Smooth muscle cell (in vitro differentiated cells): ENCODE data around the gene PPT2. TPM values are rescaled to one million over a fixed set of nuclear protein-coding genes. Genes with fewer than 3 reads are reported as not detected.
A peak's percentile ranks its signal among the peaks of the same experiment; 100 is the strongest.

ENCODE experiments used
- DNase-seq: peaks from one replicate; lab custom pipeline; 2025; ENCODE audit not compliant: unreplicated experiment; lab: John Stamatoyannopoulos, UW
- H2AFZ ChIP-seq: fragments of 200-600 bp; sonication (generic); 2 replicates; pipeline ENCODE4 v1.6.0; 2016; ENCODE audit warnings: antibody characterized with exemption, low read depth, mild to moderate bottlenecking
- H3F3A ChIP-seq: fragments of 200-600 bp; sonication (generic); 2 replicates; pipeline ENCODE4 v1.6.0; 2017; ENCODE audit warnings: antibody characterized with exemption, low read depth
- H3K27ac ChIP-seq: fragments of 200-600 bp; sonication (generic); 2 replicates; pipeline ENCODE4 v1.5.1; 2016; ENCODE audit warnings: low read depth, mild to moderate bottlenecking
- H3K27me3 ChIP-seq: fragments of 200-600 bp; sonication (generic); 2 replicates; pipeline ENCODE4 v1.6.1; 2016; ENCODE audit warnings: low read depth, mild to moderate bottlenecking
- H3K36me3 ChIP-seq: fragments of 200-600 bp; sonication (generic); 2 replicates; pipeline ENCODE4 v1.5.1; 2016; ENCODE audit warnings: low read depth
- H3K4me1 ChIP-seq: fragments of 200-600 bp; sonication (generic); 2 replicates; pipeline ENCODE4 v1.5.1; 2016; ENCODE audit warnings: low read depth
- H3K4me2 ChIP-seq: fragments of 200-600 bp; sonication (generic); 2 replicates; pipeline ENCODE4 v1.6.0; 2016; ENCODE audit warnings: mild to moderate bottlenecking
- H3K4me3 ChIP-seq: fragments of 200-600 bp; sonication (generic); 2 replicates; pipeline ENCODE4 v1.5.1; 2016; ENCODE audit warnings: mild to moderate bottlenecking
- H3K79me2 ChIP-seq: fragments of 200-600 bp; sonication (generic); 2 replicates; pipeline ENCODE4 v1.6.0; 2016; ENCODE audit warnings: low read depth, mild to moderate bottlenecking
- H3K9ac ChIP-seq: fragments of 200-600 bp; sonication (generic); 2 replicates; pipeline ENCODE4 v1.6.0; 2016; ENCODE audit warnings: low read depth
- H3K9me3 ChIP-seq: fragments of 200-600 bp; sonication (generic); replicated peaks from 2 replicates; pipeline ENCODE4 v1.5.1; 2016; ENCODE audit warnings: low read depth
- H4K20me1 ChIP-seq: fragments of 200-600 bp; sonication (generic); 2 replicates; pipeline ENCODE4 v1.6.0; 2016; ENCODE audit warnings: low read depth
- WGBS: methylation state at CpG from one replicate; pipeline ENCODE4 v1.1.7; 2016; ENCODE audit warnings: low lambda C conversion rate; 5-methylcytosine and 5-hydroxymethylcytosine counted together
- polyA plus RNA-seq: library from polyadenylated mRNA; unstranded; fragments of >200 nt; fragmentation: Nextera tagmentation; extraction: Ambion mirVana; gene quantifications from 2 replicates; pipeline ENCODE4 v1.2.1, GENCODE V29; 2016
- total RNA-seq: library from RNA; depleted of rRNA; stranded (reverse); fragments of >200 nt; gene quantifications from 2 replicates; pipeline ENCODE4 v1.2.3, GENCODE V29; 2014
- TF ChIP-seq, protein P1 (sequence below): fragments of 200-600 bp; sonication (generic); IDR thresholded peaks from 2 replicates; pipeline ENCODE4 v1.5.1; 2017; ENCODE audit warnings: borderline replicate concordance, mild to moderate bottlenecking, antibody characterized with exemption; ENCODE audit not compliant: insufficient read depth, poor library complexity, severe bottlenecking

The PPT2 gene
- total and polyA plus RNA-seq, 2 experiments from 2014 or later: 15.7 to 17.5 TPM

DNA sequence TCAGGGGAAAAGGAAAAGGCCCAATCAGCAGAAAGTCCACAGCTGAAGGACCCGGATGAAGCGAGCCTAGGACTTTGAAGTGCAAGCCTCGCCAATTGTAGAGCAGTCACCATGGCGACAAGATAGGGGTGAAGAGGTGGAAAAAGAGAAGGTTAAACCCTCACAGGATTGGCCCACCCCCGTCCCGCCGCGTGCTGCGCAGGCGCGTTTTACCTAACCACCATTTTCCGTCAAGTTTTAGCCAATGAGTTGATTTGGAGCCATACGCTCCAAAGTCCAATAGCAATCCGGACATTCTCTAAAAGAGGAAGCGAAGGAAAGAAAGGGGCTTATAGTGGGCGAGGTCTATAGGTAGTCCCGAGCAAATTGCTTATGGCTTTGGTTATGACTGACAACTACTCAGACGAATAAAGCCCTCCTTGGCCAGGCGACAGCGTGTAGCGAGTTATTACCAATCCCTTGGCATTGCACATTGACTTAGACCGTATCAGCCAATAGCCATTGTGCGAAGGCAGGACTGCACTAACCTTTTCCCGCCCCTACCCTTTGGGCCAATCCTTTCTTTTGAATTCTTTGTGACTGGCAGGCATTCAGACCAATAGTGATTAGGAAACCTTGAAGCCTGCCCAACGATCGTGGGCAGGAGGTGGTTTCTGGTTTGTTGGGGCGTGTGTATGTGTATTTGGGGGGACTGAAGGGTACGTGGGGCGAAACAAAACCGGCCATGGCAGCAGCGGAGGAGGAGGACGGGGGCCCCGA lies 24.0 kb downstream of the PPT2 start, which contains the start of gene RNF5:
Gene RNF5 (plus strand): TSS at position 618 of the 759 bp plus-strand sequence. CDS start 107 bp downstream, at position 725.
- Histone ChIP-seq H3F3A (peaks cover 9% of the 10 kb centered on the region), H3K9me3 (no peaks in the 10 kb centered on the region), H3K4me3 (peak within 1 kb of the TSS; percentile 91), H3K4me1 (peaks cover 15% of the 10 kb centered on the region), H3K27me3 (no peaks in the 10 kb centered on the region), H2AFZ (peak within 1 kb of the TSS; percentile 85), H3K79me2 (peaks cover 39% of the 10 kb centered on the region), H3K4me2 (peak within 1 kb of the TSS; percentile 99), H3K27ac (peak within 1 kb of the TSS; percentile 95), H3K36me3 (no peaks in the 10 kb centered on the region), H3K9ac (peak within 1 kb of the TSS; percentile 84), H4K20me1 (no peaks in the 10 kb centered on the region)
- peak; percentile 93 for DNase-seq
- TF ChIP-seq, protein P1, sequence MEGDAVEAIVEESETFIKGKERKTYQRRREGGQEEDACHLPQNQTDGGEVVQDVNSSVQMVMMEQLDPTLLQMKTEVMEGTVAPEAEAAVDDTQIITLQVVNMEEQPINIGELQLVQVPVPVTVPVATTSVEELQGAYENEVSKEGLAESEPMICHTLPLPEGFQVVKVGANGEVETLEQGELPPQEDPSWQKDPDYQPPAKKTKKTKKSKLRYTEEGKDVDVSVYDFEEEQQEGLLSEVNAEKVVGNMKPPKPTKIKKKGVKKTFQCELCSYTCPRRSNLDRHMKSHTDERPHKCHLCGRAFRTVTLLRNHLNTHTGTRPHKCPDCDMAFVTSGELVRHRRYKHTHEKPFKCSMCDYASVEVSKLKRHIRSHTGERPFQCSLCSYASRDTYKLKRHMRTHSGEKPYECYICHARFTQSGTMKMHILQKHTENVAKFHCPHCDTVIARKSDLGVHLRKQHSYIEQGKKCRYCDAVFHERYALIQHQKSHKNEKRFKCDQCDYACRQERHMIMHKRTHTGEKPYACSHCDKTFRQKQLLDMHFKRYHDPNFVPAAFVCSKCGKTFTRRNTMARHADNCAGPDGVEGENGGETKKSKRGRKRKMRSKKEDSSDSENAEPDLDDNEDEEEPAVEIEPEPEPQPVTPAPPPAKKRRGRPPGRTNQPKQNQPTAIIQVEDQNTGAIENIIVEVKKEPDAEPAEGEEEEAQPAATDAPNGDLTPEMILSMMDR: no peak
- under 1% methylated on average over 26 of the region's 33 CpGs for WGBS

DNA sequence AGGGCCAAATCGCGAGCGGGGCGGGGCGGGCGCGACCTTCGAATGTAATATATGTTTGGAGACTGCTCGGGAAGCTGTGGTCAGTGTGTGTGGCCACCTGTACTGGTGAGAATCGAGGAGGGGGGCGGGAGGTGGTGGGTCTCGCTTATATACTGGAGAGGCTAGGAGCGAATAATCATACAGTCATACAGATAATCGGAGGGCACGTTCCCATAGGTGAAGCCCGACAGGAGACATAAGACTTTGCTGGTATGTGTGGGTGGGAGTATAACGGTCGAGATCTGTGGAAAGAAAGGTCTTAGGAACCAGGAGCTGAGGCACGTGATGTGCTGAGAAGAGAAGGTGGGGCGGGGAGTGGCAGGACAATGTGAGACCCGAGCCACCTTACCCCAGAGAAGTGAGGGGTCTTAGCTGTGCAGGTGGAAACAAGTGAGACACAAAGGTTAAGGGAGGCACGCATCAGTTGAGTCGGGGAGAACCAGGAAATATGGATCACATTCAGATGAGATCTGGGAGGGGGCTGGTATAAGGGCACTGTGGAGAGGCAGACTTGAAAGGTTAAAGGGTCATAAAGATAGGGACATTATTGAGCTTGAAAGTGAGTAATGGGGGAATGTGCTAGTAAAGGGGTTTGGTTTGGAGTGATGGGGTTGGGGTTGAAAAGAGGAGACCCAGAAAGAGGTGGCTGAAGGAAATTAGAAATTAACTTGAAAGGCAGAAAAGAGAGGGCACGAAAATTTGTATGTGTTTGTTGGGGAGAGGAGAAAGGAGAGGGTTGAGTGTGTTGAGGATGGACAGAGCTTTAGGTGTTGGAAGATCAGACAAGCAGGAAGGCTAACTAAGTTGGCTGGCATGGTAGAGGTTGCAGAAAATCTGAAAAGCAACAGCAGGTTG lies 24.9 kb downstream of the PPT2 start:
- H3K27ac ChIP-seq: peak overlapping the region; percentile 95
- no peak for DNase-seq
- H3F3A ChIP-seq: peaks cover 9% of the 10 kb centered on the region
- H3K79me2 ChIP-seq: peaks cover 33% of the 10 kb centered on the region
- peak overlapping the region; percentile 77 for H3K9ac ChIP-seq
- H3K9me3 ChIP-seq: no peaks in the 10 kb centered on the region
- H2AFZ ChIP-seq: peak overlapping the region; percentile 11
- no peaks in the 10 kb centered on the region for H3K27me3 ChIP-seq
- TF ChIP-seq, protein P1: no peak
- H4K20me1 ChIP-seq: no peaks in the 10 kb centered on the region
- H3K4me1 ChIP-seq: peaks cover 15% of the 10 kb centered on the region
- 5% methylated on average over 19 of the region's 24 CpGs for WGBS
- H3K36me3 ChIP-seq: no peaks in the 10 kb centered on the region
- peak overlapping the region; percentile 99 for H3K4me2 ChIP-seq
- H3K4me3 ChIP-seq: peak overlapping the region; percentile 91

DNA sequence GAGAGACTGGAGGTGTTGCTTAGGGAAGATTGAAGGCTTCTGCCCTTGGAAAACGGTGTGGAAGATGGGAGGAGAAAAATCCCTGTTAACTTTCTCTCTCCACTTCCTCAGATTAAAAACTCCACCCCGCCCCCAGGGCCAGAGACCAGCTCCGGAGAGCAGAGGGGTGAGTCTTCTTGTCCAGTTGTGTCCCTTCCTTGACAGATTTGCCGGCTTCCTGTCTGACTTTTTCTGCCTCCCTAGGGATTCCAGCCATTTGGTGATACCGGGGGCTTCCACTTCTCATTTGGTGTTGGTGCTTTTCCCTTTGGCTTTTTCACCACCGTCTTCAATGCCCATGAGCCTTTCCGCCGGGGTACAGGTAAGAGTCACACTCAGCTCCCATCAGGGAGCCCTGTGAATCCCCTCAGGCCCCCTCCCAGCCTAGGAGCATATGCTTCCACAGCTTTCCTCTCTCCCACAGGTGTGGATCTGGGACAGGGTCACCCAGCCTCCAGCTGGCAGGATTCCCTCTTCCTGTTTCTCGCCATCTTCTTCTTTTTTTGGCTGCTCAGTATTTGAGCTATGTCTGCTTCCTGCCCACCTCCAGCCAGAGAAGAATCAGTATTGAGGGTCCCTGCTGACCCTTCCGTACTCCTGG lies 25.9 kb downstream of the PPT2 start:
- Histone ChIP-seq H3K4me1 (peaks cover 10% of the 10 kb centered on the region), H3K9me3 (no peaks in the 10 kb centered on the region), H3K4me3 (no peak overlapping the region), H3K4me2 (no peak overlapping the region), H3K9ac (no peak overlapping the region), H3K79me2 (peaks cover 22% of the 10 kb centered on the region), H3K36me3 (no peaks in the 10 kb centered on the region), H3F3A (peaks cover 9% of the 10 kb centered on the region), H4K20me1 (no peaks in the 10 kb centered on the region), H3K27ac (no peak overlapping the region), H2AFZ (no peak overlapping the region), H3K27me3 (no peaks in the 10 kb centered on the region)
- DNase-seq: no peak
- TF ChIP-seq, protein P1: no peak
- WGBS: 92% methylated on average over 10 of the region's 10 CpGs
